GM10248 (cell line): ENCODE data around the gene STIM2.
"Not testable (repeated sequence)": the region's sequence is repeated elsewhere in the genome, so short reads cannot be mapped to it uniquely, and the experiment has no call there.

Experiments
- CTCF ChIA-PET: fragments of 300-600 bp; sonication (Branson Sonifier 250); formaldehyde crosslinking; extraction: SDS; loops from one replicate; lab custom pipeline; 2021; ENCODE audit warnings: antibody characterized with exemption; lab: Yijun Ruan, JAX
- POLR2A ChIA-PET: fragments of 350-650 bp; sonication (Branson Sonifier 250); formaldehyde crosslinking; extraction: SDS; loops from one replicate; lab custom pipeline; 2020; ENCODE audit warnings: antibody characterized with exemption; lab: Yijun Ruan, JAX
- DNase-seq: peaks from one replicate; pipeline ENCODE4 v3.0.0; 2012; ENCODE audit errors: extremely low spot score
- CTCF ChIP-seq: IDR thresholded peaks from 2 replicates; pipeline ENCODE4 v1.5.1; 2012; ENCODE audit warnings: mild to moderate bottlenecking, low read depth; ENCODE audit errors: extremely low read depth, missing control alignments, control extremely low read depth

STIM2 gene

GRCh38 chr4:27019766-27020165 lies 159.1 kb downstream of the STIM2 start:
- ChIA-PET CTCF (interaction anchor here (1.2 to 3.3 kb wide), 2 partner anchors 9 to 561 kb away, joined by 3 to 9 read pairs; no protein-coding TSS in a partner anchor), POLR2A (no interaction called here)
- no peak for TF ChIP-seq CTCF
- DNase-seq = no peak

DNA sequence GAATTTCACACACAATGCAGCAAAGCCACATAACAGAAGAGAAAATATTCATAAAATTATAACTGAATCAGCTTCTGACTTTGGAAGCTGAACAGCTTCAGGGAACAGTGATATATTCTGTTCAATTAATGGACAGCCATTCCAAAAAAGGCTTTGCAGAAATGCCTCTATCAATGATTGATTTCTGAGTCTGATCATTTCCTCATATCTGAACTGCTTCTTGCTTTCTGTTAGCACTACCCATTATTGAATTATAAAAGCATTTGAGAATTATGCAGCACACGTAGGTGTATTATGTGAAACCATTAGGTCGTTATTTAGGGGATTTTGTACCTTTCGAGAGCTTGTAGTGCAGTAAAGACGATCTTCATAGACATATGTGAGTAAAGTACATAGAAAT lies 159.6 kb downstream of the STIM2 start:
- no peak for TF ChIP-seq CTCF
- ChIA-PET CTCF (interaction anchor here (1.0 to 3.3 kb wide), 2 partner anchors 10 to 12 kb away, joined by 3 to 9 read pairs; no protein-coding TSS in a partner anchor), POLR2A (no interaction called here)
- no peak for DNase-seq

DNA sequence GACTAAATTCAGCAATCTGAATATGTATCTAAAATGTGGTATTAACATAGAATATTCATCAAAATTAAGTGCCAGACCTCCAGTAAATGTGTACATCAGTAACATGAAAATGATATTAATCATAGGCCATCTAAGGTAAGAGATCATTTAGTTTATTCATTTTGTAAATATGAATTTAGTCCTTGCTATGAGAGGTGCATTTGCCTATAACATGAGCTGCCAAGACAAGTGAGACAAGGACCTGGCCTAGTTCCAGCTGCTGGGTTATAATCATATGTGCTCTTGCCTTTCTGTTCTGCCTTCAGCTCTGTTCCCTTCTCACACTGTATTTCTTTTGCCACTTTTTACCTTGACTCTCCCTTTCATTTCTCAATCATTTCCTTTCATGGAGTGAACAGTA lies 160.0 kb downstream of the STIM2 start:
- CTCF ChIA-PET = interaction anchor here (1.0 to 3.3 kb wide), 2 partner anchors 10 to 13 kb away, joined by 3 to 9 read pairs; no protein-coding TSS in a partner anchor
- TF ChIP-seq CTCF = no peak
- DNase-seq = no peak
- POLR2A ChIA-PET = no interaction called here

- TF ChIP-seq CTCF = no peak
- no peak for DNase-seq
- ChIA-PET CTCF (interaction anchor here (0.7 to 1.5 kb wide), 2 partner anchors 13 to 1584 kb away, joined by 3 to 4 read pairs; no protein-coding TSS in a partner anchor), POLR2A (no interaction called here)
Measured at GRCh38 chr4:27022963-27023362, 162.3 kb downstream of the STIM2 start.

DNA sequence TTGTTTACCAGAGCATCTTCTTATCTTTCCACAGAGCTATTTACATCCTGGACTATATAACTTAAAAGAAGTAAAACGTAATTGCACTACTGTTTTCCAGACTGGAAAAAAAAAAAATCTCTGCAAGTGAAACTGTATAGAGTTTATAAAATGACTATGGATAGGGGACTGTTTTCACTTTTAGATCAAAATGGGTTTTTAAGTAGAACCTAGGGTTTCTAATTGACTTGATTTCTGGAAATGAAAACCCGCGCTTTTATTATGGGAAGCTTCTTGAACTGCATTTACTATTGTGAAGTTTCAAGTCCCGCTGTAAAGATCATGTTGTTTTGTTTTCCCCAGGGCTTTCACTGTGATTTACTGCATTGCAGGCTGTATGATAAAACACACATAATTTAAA lies 162.7 kb downstream of the STIM2 start:
- no peak for TF ChIP-seq CTCF
- POLR2A ChIA-PET = no interaction called here
- no peak for DNase-seq
- CTCF ChIA-PET = interaction anchor here (0.7 to 1.5 kb wide), 2 partner anchors 13 to 1584 kb away, joined by 3 to 4 read pairs; no protein-coding TSS in a partner anchor

DNA sequence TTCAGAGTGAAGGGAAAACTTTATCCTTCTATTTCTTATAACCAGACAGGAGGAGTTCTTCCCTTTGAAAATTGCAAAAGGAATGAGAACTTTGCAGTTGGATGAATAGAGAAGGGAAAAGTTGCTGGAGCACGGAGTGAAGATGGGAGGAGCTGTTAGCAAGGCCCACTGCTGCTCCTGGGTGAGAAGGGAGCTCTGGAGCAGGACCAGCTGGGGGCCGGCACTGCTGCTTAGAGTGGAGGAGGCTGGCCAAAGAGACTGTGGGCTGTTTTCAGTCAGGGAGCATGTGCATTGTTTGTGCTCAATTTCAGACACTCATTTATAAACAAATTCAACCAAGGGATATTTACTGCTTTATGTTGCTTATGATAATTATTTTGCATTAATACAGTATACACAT lies 164.2 kb downstream of the STIM2 start:
- DNase-seq = no peak
- CTCF ChIA-PET = interaction anchor here (1.3 kb wide), 2 partner anchors 24 to 612 kb away, joined by 3 to 4 read pairs; no protein-coding TSS in a partner anchor
- no peak for TF ChIP-seq CTCF
- POLR2A ChIA-PET = no interaction called here

- no peak for TF ChIP-seq CTCF
- POLR2A ChIA-PET = no interaction called here
- DNase-seq = no peak
- CTCF ChIA-PET = interaction anchor here (1.4 kb wide), 1 partner anchor 18 kb away, joined by 5 read pairs; no protein-coding TSS in a partner anchor
Measured at GRCh38 chr4:27027428-27027827, 166.8 kb downstream of the STIM2 start.

DNA sequence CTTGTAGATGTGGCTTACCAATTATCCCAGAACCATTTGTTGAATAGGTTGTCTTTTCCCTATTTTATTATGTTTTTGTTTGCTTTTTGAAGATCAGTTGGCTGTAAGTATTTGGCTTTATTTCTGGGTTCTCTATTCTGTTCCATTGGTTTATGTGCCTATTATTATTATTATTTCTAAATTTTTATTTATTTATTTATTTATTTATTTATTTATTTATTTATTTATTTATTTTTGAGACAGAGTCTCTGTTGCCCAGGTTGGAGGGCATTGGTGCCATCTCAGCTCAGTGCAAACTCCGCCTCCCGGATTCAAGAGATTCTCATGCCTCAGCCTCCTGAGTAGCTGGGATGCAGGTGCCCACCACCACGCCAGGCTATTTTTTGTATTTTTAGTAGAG lies 174.5 kb downstream of the STIM2 start:
- POLR2A ChIA-PET, DNase-seq: not testable (repeated sequence)
- CTCF ChIA-PET = interaction anchor here (0.6 kb wide), 1 partner anchor 13 kb away, joined by 3 read pairs; no protein-coding TSS in a partner anchor
